ENCODE data around the gene METTL9.

DNA sequence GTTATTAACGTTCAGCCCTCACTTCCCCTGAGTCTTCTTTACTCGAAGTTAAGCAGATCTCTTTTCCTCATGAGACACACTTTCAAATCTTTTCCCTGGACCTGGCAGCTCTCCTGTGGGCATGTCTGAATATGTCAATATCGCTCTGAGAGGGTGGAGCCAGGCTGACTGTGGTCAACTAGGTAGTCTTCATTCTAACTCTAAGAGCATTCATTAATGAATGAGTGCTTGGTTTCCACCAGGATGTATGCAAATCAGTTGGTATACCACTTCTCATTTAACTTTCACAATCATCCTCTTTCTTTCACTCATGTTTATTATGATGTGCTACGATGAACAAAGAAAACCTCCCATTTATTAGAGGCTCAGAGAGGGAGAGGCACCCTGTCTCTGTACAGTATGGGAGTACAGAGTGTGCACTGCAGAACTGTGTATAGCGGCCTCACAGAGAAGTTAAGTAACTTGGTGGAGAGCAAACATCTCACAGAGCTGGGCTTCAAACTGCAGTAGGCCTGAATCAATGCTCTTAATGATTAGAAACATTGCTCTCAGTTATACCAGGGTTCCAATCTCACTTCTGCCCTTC is 104.3 kb downstream of the METTL9 start:
- TF ChIP-seq, protein P1, sequence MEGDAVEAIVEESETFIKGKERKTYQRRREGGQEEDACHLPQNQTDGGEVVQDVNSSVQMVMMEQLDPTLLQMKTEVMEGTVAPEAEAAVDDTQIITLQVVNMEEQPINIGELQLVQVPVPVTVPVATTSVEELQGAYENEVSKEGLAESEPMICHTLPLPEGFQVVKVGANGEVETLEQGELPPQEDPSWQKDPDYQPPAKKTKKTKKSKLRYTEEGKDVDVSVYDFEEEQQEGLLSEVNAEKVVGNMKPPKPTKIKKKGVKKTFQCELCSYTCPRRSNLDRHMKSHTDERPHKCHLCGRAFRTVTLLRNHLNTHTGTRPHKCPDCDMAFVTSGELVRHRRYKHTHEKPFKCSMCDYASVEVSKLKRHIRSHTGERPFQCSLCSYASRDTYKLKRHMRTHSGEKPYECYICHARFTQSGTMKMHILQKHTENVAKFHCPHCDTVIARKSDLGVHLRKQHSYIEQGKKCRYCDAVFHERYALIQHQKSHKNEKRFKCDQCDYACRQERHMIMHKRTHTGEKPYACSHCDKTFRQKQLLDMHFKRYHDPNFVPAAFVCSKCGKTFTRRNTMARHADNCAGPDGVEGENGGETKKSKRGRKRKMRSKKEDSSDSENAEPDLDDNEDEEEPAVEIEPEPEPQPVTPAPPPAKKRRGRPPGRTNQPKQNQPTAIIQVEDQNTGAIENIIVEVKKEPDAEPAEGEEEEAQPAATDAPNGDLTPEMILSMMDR (conservative IDR thresholded peaks at IDR 0.05; ENCODE audit: low read length), result no peak
- no peak for TF ChIP-seq EZH2phosphoT487 (IDR thresholded peaks at IDR 0.05; ENCODE audit: borderline replicate concordance)

Measured in Loucy (cell line).